ENCODE measurements around the gene NFATC1.

DNA sequence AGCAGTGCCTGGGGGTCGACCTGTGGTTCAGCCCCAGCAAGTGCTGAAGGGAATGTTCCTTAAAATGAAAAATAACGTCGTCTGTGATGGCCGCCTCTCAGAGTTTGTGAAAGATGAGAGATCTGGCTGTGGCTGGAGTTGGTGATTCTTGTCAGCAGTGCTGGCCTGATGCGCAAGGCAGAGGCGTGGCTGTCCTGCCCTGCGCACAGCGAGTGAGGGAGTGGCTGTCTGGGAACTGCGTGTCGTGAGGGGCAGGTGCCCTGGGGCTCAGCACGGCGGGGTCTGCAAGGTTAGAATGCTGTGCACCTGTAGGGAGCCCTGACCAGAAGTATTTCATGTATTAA lies 8.8 kb downstream of the NFATC1 start:
- TF ChIP-seq, protein P1, sequence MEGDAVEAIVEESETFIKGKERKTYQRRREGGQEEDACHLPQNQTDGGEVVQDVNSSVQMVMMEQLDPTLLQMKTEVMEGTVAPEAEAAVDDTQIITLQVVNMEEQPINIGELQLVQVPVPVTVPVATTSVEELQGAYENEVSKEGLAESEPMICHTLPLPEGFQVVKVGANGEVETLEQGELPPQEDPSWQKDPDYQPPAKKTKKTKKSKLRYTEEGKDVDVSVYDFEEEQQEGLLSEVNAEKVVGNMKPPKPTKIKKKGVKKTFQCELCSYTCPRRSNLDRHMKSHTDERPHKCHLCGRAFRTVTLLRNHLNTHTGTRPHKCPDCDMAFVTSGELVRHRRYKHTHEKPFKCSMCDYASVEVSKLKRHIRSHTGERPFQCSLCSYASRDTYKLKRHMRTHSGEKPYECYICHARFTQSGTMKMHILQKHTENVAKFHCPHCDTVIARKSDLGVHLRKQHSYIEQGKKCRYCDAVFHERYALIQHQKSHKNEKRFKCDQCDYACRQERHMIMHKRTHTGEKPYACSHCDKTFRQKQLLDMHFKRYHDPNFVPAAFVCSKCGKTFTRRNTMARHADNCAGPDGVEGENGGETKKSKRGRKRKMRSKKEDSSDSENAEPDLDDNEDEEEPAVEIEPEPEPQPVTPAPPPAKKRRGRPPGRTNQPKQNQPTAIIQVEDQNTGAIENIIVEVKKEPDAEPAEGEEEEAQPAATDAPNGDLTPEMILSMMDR (conservative IDR thresholded peaks at IDR 0.05 in 1 of 2, IDR thresholded peaks at IDR 0.05 in 1 of 2; ENCODE audit: low read depth in 1 of 2, low read length in 2 of 2), result no peak
- TF ChIP-seq EZH2 (IDR thresholded peaks at IDR 0.05; ENCODE audit: low read length, missing control alignments), result no peak
